Karpas-422 (cell line): ENCODE results near the gene ADGRD1. TPM values are rescaled to one million over a fixed set of nuclear protein-coding genes. Genes with fewer than 3 reads are reported as not detected.

Experiments
- DNase-seq: peaks from one replicate; pipeline ENCODE4 v3.0.0-alpha.2; 2015
- H2AFZ ChIP-seq: fragments of 200-600 bp; sonication (generic); 2 replicates; pipeline ENCODE4 v1.6.1; 2014; ENCODE audit warnings: antibody characterized with exemption, low read length, mixed read lengths
- H3K27ac ChIP-seq: fragments of 200-600 bp; sonication (generic); 2 replicates; pipeline ENCODE4 v1.5.1; 2014; ENCODE audit warnings: mild to moderate bottlenecking, low read length, moderate library complexity
- H3K27me3 ChIP-seq: fragments of 200-600 bp; sonication (generic); 2 replicates; pipeline ENCODE4 v1.6.1; 2014; ENCODE audit warnings: low read length, mixed read lengths
- H3K36me3 ChIP-seq: fragments of 200-600 bp; sonication (generic); 2 replicates; pipeline ENCODE4 v1.6.1; 2014; ENCODE audit warnings: low read length, mixed read lengths; ENCODE audit not compliant: insufficient read depth
- H3K4me1 ChIP-seq: fragments of 200-600 bp; sonication (generic); 2 replicates; pipeline ENCODE4 v1.6.1; 2014; ENCODE audit warnings: mild to moderate bottlenecking, low read length, mixed read lengths
- H3K4me2 ChIP-seq: fragments of 200-600 bp; sonication (generic); 2 replicates; pipeline ENCODE4 v1.6.1; 2014; ENCODE audit warnings: low read length, low read depth, mild to moderate bottlenecking; ENCODE audit not compliant: poor library complexity, severe bottlenecking
- H3K4me3 ChIP-seq: fragments of 200-600 bp; sonication (generic); 2 replicates; pipeline ENCODE4 v1.5.1; 2014; ENCODE audit warnings: mild to moderate bottlenecking, antibody characterized with exemption, low read length, mixed read lengths
- H3K79me2 ChIP-seq: fragments of 200-600 bp; sonication (generic); 2 replicates; pipeline ENCODE4 v1.6.1; 2014; ENCODE audit warnings: mild to moderate bottlenecking, low read length, mixed read lengths
- H3K9ac ChIP-seq: fragments of 200-600 bp; sonication (generic); 2 replicates; pipeline ENCODE4 v1.6.0; 2014; ENCODE audit warnings: low read length
- H3K9me2 ChIP-seq: fragments of 200-600 bp; sonication (generic), shearing (Covaris generic); replicated peaks from 2 replicates; pipeline ENCODE4 v1.6.0; 2014; ENCODE audit warnings: mild to moderate bottlenecking, low read length, moderate library complexity; ENCODE audit not compliant: insufficient read depth
- H3K9me3 ChIP-seq: fragments of 300-700, 200-600 bp; sonication (generic); 2 replicates; pipeline ENCODE4 v1.6.1; 2014; ENCODE audit warnings: low read length, mixed read lengths
- H4K20me1 ChIP-seq: fragments of 200-600 bp; sonication (generic); 2 replicates; pipeline ENCODE4 v1.6.1; 2014; ENCODE audit warnings: mild to moderate bottlenecking, antibody characterized with exemption, low read length, low read depth; ENCODE audit not compliant: insufficient read depth
- total RNA-seq: library from RNA; depleted of rRNA; stranded (reverse); fragments of >200 nt; shearing (Covaris generic); gene quantifications from 2 replicates; pipeline ENCODE4 v1.2.3, GENCODE V29; 2014; ENCODE audit warnings: low replicate concordance

Gene ADGRD1
- total RNA-seq, 1 experiment from 2014 or later, result not detected

- Histone ChIP-seq H3K27ac (no peak overlapping the region), H3K9ac (no peak overlapping the region), H4K20me1 (no peaks in the 10 kb centered on the region), H3K9me2 (no peaks in the 10 kb centered on the region), H3K79me2 (no peaks in the 10 kb centered on the region), H3K36me3 (no peaks in the 10 kb centered on the region), H3K4me1 (no peaks in the 10 kb centered on the region), H3K4me2 (no peak overlapping the region), H2AFZ (no peak overlapping the region), H3K4me3 (no peak overlapping the region), H3K9me3 (no peaks in the 10 kb centered on the region), H3K27me3 (no peaks in the 10 kb centered on the region)
- DNase-seq, result no peak
Observed at GRCh38 chr12:131026754-131027153, 73.0 kb downstream of the ADGRD1 start.

GRCh38 chr12:131027264-131027663, 73.6 kb downstream of the ADGRD1 start:
- Histone ChIP-seq H3K79me2 (no peaks in the 10 kb centered on the region), H3K4me3 (no peak overlapping the region), H2AFZ (no peak overlapping the region), H4K20me1 (no peaks in the 10 kb centered on the region), H3K27me3 (no peaks in the 10 kb centered on the region), H3K27ac (no peak overlapping the region), H3K4me1 (no peaks in the 10 kb centered on the region), H3K36me3 (no peaks in the 10 kb centered on the region), H3K9ac (no peak overlapping the region), H3K9me2 (no peaks in the 10 kb centered on the region), H3K4me2 (no peak overlapping the region), H3K9me3 (no peaks in the 10 kb centered on the region)
- no peak for DNase-seq

GRCh38 chr12:131027876-131028586, 74.3 kb downstream of the ADGRD1 start:
- H4K20me1 ChIP-seq, result no peaks in the 10 kb centered on the region
- no peak overlapping the region for H3K4me3 ChIP-seq
- H3K79me2 ChIP-seq, result no peaks in the 10 kb centered on the region
- no peaks in the 10 kb centered on the region for H3K36me3 ChIP-seq
- no peak for DNase-seq
- no peak overlapping the region for H3K27ac ChIP-seq
- no peaks in the 10 kb centered on the region for H3K27me3 ChIP-seq
- H3K4me1 ChIP-seq, result no peaks in the 10 kb centered on the region
- H3K9ac ChIP-seq, result no peak overlapping the region
- no peak overlapping the region for H3K4me2 ChIP-seq
- H3K9me2 ChIP-seq, result no peaks in the 10 kb centered on the region
- H3K9me3 ChIP-seq, result no peaks in the 10 kb centered on the region
- no peak overlapping the region for H2AFZ ChIP-seq

- no peak overlapping the region for H3K27ac ChIP-seq
- H3K27me3 ChIP-seq, result no peaks in the 10 kb centered on the region
- no peaks in the 10 kb centered on the region for H3K9me3 ChIP-seq
- H4K20me1 ChIP-seq, result no peaks in the 10 kb centered on the region
- no peaks in the 10 kb centered on the region for H3K4me1 ChIP-seq
- no peaks in the 10 kb centered on the region for H3K9me2 ChIP-seq
- no peak overlapping the region for H3K4me2 ChIP-seq
- no peak for DNase-seq
- no peak overlapping the region for H3K9ac ChIP-seq
- no peak overlapping the region for H3K4me3 ChIP-seq
- no peaks in the 10 kb centered on the region for H3K36me3 ChIP-seq
- H2AFZ ChIP-seq, result no peak overlapping the region
- H3K79me2 ChIP-seq, result no peaks in the 10 kb centered on the region
Observed at GRCh38 chr12:131028587-131029338, 75.1 kb downstream of the ADGRD1 start.

GRCh38 chr12:131030472-131031328, 77.0 kb downstream of the ADGRD1 start:
- no peaks in the 10 kb centered on the region for H3K79me2 ChIP-seq
- H2AFZ ChIP-seq, result no peak overlapping the region
- no peak overlapping the region for H3K4me3 ChIP-seq
- no peak overlapping the region for H3K9ac ChIP-seq
- no peaks in the 10 kb centered on the region for H3K36me3 ChIP-seq
- H3K9me2 ChIP-seq, result no peaks in the 10 kb centered on the region
- no peaks in the 10 kb centered on the region for H3K4me1 ChIP-seq
- no peaks in the 10 kb centered on the region for H3K27me3 ChIP-seq
- H4K20me1 ChIP-seq, result no peaks in the 10 kb centered on the region
- no peak overlapping the region for H3K4me2 ChIP-seq
- H3K27ac ChIP-seq, result no peak overlapping the region
- no peak for DNase-seq
- H3K9me3 ChIP-seq, result no peaks in the 10 kb centered on the region

- no peak for DNase-seq
- Histone ChIP-seq H3K36me3 (no peaks in the 10 kb centered on the region), H3K27ac (no peak overlapping the region), H3K79me2 (no peaks in the 10 kb centered on the region), H3K9me2 (no peaks in the 10 kb centered on the region), H3K4me1 (no peaks in the 10 kb centered on the region), H3K9ac (no peak overlapping the region), H3K27me3 (no peaks in the 10 kb centered on the region), H3K4me3 (no peak overlapping the region), H3K4me2 (no peak overlapping the region), H4K20me1 (no peaks in the 10 kb centered on the region), H2AFZ (no peak overlapping the region), H3K9me3 (no peaks in the 10 kb centered on the region)
Observed at GRCh38 chr12:131032082-131032750, 78.5 kb downstream of the ADGRD1 start.

- no peak for DNase-seq
- H3K4me1 ChIP-seq, result no peaks in the 10 kb centered on the region
- H3K9ac ChIP-seq, result no peak overlapping the region
- no peak overlapping the region for H3K27ac ChIP-seq
- H3K4me2 ChIP-seq, result no peak overlapping the region
- H3K9me2 ChIP-seq, result no peaks in the 10 kb centered on the region
- H4K20me1 ChIP-seq, result no peaks in the 10 kb centered on the region
- no peak overlapping the region for H2AFZ ChIP-seq
- no peaks in the 10 kb centered on the region for H3K27me3 ChIP-seq
- H3K9me3 ChIP-seq, result no peaks in the 10 kb centered on the region
- H3K4me3 ChIP-seq, result no peak overlapping the region
- no peaks in the 10 kb centered on the region for H3K79me2 ChIP-seq
- H3K36me3 ChIP-seq, result no peaks in the 10 kb centered on the region
Observed at GRCh38 chr12:131033486-131033885, 79.8 kb downstream of the ADGRD1 start.
